Stimulated activated CD8-positive, alpha-beta memory T cell treated with anti-CD3 and anti-CD28 coated beads, Interleukin-7, amount 100 ng/mL, for 48 hours (primary cell): ENCODE measurements around the gene CPT1A.

Experiments
- DNase-seq, 2 donors: peaks; one replicate each; pipeline ENCODE4 v3.0.0-alpha.2; 2020; ENCODE audit warnings: low read depth in 1 of 2; ENCODE audit errors: extremely low read depth in 1 of 2

CPT1A gene

GRCh38 chr11:68715456-68716122, 126.1 kb downstream of the CPT1A start:
- no peak for DNase-seq

DNA sequence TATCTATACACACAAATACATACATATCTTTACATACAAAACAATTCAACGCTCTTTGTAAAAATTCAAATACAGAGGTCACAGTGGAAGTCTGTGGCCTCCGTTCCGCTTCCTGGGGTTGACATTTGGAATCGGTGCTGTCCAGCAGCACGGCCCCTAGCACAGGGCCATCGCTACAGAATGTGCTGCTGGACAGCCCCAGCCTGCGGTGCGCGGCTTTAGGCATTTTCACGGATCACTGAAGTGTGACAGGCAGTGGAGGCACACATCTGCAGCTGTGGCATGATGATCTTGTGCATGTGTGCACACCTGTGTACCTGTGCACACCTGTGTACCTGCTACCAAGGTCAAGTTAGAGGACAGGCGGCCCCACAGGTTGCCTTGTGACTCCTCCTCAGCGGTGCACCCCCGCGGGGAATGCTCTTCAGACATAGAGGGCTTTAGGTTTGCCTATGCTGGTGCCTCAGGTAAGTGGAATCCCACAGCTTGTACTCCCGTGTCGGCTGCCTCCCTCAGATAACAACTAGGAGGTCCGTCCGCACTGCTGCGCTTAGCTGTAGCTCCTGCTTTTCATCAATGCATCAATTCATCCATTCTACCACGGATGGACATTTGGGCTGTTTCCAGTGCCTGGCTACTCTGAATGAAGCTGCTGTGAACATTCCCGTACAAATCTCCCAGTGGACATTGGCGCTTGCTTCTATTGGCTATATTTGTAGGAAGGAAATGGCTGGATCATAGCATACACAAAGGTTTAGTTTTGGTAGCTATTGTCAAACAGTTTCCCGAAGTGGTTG, 127.5 kb downstream of the CPT1A start:
- no peak for DNase-seq

GRCh38 chr11:68711114-68711513, 130.6 kb downstream of the CPT1A start:
- no peak for DNase-seq

- DNase-seq: no peak
These were observed 131.3 kb downstream of the CPT1A start for GRCh38 chr11:68710409-68710808.

DNA sequence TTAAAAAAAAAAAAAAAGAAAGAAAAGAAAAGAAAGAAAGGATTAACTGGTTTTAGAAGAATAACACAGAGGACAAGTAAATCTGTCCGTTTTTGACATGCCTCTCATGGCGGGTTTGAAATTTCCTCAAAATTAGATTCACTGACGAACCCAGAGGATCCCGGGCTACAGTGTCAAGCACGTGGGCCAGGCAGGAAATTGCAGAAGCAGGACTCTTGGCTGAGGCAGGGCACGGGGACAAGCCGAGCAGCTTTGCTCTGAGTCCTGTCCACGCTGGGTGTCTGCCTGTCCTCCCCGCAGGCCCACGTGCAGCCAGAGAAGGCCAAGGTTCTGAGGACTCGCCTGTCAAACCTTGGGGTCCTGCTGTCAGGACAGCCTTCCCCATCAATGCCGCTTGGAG, 132.7 kb downstream of the CPT1A start:
- no peak for DNase-seq

DNA sequence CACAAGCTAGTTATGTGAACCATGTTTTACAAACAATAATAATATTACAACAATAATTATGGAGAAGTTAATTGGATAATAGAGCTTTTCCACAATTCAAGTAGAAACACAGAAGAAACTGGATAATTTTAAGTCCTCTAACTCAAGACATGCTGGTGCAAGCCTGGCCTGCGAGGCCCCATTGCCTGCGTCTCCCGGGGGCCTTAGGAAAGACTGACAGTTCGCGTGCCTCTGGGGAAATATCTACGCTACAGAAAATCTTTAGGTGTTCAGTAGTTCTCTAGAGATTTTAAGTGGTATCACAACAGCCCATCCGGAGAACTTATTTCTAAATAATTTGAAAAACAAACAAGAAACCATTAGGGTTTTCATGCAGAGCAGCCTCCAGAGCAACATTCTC, 134.2 kb downstream of the CPT1A start:
- DNase-seq: no peak

- DNase-seq: no peak
These were observed 136.8 kb downstream of the CPT1A start for GRCh38 chr11:68704887-68705286.
